ENCODE data around the gene PPP3R1.
A peak's percentile ranks its signal among the peaks of the same experiment; 100 is the strongest.

PPP3R1 gene

DNA sequence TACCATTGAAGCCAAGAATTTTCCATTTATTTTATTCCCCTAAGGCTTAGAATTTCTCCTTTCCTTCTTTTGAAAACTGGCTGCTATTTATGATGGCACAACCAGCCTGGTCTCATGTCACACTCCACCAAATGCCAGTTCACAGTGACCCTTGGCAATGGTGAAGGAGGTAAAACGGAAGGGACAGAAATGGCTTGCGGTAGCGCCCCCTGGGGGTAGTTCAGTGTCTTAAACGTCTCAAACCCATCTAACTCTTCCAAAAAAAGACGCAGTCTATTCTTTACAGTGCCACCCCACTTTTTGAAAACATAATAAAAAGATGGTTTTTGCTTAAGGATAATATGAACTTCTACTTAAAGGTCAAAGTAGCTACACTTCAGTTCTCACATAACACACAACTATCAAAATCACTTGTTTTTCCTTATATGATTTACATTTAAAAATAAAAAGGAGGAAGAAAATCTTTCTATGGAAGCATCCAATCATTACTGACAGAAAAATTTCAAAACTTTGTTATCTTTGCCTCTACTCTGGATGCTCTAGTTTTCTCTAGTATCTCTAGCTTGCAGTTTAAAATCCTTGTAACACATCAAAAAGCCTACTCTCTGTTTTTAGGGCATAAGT lies 66.7 kb downstream of the PPP3R1 start:
- DNase-seq (ENCODE audit: extremely low read depth, insufficient read length): peak; percentile 32
- TF ChIP-seq, protein P1, sequence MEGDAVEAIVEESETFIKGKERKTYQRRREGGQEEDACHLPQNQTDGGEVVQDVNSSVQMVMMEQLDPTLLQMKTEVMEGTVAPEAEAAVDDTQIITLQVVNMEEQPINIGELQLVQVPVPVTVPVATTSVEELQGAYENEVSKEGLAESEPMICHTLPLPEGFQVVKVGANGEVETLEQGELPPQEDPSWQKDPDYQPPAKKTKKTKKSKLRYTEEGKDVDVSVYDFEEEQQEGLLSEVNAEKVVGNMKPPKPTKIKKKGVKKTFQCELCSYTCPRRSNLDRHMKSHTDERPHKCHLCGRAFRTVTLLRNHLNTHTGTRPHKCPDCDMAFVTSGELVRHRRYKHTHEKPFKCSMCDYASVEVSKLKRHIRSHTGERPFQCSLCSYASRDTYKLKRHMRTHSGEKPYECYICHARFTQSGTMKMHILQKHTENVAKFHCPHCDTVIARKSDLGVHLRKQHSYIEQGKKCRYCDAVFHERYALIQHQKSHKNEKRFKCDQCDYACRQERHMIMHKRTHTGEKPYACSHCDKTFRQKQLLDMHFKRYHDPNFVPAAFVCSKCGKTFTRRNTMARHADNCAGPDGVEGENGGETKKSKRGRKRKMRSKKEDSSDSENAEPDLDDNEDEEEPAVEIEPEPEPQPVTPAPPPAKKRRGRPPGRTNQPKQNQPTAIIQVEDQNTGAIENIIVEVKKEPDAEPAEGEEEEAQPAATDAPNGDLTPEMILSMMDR (IDR thresholded peaks at IDR 0.05; ENCODE audit: insufficient read depth, low read length, poor library complexity, severe bottlenecking): peak; percentile 84
- peaks cover 4% of the 10 kb centered on the region for H3K36me3 ChIP-seq (ENCODE audit: control insufficient read depth, insufficient read depth, low read length)
- no peaks in the 10 kb centered on the region for H3K27me3 ChIP-seq (replicated peaks; ENCODE audit: control insufficient read depth, insufficient read depth, low read length)
- H3K4me3 ChIP-seq (replicated peaks; ENCODE audit: low read depth, low read length): no peak overlapping the region

GRCh38 chr2:68182902-68183301 lies 69.4 kb downstream of the PPP3R1 start:
- TF ChIP-seq, protein P1 (IDR thresholded peaks at IDR 0.05; ENCODE audit: insufficient read depth, low read length, poor library complexity, severe bottlenecking): no peak
- no peak for DNase-seq (ENCODE audit: extremely low read depth, insufficient read length)
- peaks cover 4% of the 10 kb centered on the region for H3K36me3 ChIP-seq (ENCODE audit: control insufficient read depth, insufficient read depth, low read length)
- H3K27me3 ChIP-seq (replicated peaks; ENCODE audit: control insufficient read depth, insufficient read depth, low read length): no peaks in the 10 kb centered on the region
- H3K4me3 ChIP-seq (replicated peaks; ENCODE audit: low read depth, low read length): no peak overlapping the region

- no peak for DNase-seq (ENCODE audit: extremely low read depth, insufficient read length)
- Histone ChIP-seq H3K36me3 (ENCODE audit: control insufficient read depth, insufficient read depth, low read length) (peaks cover 4% of the 10 kb centered on the region), H3K4me3 (replicated peaks; ENCODE audit: low read depth, low read length) (no peak overlapping the region), H3K27me3 (replicated peaks; ENCODE audit: control insufficient read depth, insufficient read depth, low read length) (no peaks in the 10 kb centered on the region)
- TF ChIP-seq, protein P1 (IDR thresholded peaks at IDR 0.05; ENCODE audit: insufficient read depth, low read length, poor library complexity, severe bottlenecking): no peak
Observed at GRCh38 chr2:68178954-68179627, 73.2 kb downstream of the PPP3R1 start.

GRCh38 chr2:68178432-68178831 lies 73.9 kb downstream of the PPP3R1 start:
- TF ChIP-seq, protein P1 (IDR thresholded peaks at IDR 0.05; ENCODE audit: insufficient read depth, low read length, poor library complexity, severe bottlenecking): no peak
- DNase-seq (ENCODE audit: extremely low read depth, insufficient read length): no peak
- H3K36me3 ChIP-seq (ENCODE audit: control insufficient read depth, insufficient read depth, low read length): peaks cover 1% of the 10 kb centered on the region
- H3K27me3 ChIP-seq (replicated peaks; ENCODE audit: control insufficient read depth, insufficient read depth, low read length): no peaks in the 10 kb centered on the region
- no peak overlapping the region for H3K4me3 ChIP-seq (replicated peaks; ENCODE audit: low read depth, low read length)

DNA sequence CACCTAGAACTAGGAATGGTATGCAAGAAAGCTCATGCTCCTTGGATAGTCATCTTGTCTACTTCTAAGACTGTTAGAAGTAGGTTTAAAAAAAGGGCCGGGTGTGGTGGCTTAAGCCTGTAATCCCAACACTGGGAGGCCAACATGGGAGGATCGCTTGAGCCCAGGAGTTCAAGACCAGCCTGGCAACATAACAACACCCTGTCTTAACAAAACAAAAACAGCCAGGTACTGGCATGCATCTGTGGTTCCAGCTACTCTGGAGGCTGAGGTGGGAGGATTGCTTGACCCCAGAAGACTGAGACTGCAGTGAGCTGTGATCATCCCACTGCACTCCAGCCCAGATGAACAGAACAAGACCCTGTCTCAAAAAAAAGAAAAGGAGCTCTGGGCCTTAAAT lies 74.8 kb downstream of the PPP3R1 start:
- TF ChIP-seq, protein P1 (IDR thresholded peaks at IDR 0.05; ENCODE audit: insufficient read depth, low read length, poor library complexity, severe bottlenecking): no peak
- DNase-seq (ENCODE audit: extremely low read depth, insufficient read length): no peak
- H3K4me3 ChIP-seq (replicated peaks; ENCODE audit: low read depth, low read length): no peak overlapping the region
- H3K27me3 ChIP-seq (replicated peaks; ENCODE audit: control insufficient read depth, insufficient read depth, low read length): no peaks in the 10 kb centered on the region
- peaks cover 1% of the 10 kb centered on the region for H3K36me3 ChIP-seq (ENCODE audit: control insufficient read depth, insufficient read depth, low read length)

Measured in GM06990 (cell line).